IMR-90 (cell line): Measurements from ENCODE around the gene RDH11. TPM values are rescaled to one million over a fixed set of nuclear protein-coding genes. Genes with fewer than 3 reads are reported as not detected.

Experiments
- ATAC-seq: fragments of 200-7000 bp; cut with Tn5 transposase; 2 replicates; pipeline ENCODE4 v1.9.1; 2020; ENCODE audit warnings: low read depth, mild to moderate bottlenecking, moderate library complexity
- BruUV-seq: library from RNA; stranded (reverse); fragments of 400-500 nt; replicated peaks from 2 replicates; lab custom pipeline; 2021; lab: Mats Ljungman, UMichigan
- CTCF ChIA-PET: fragments of 300-600 bp; formaldehyde crosslinking; extraction: SDS; loops from one replicate; lab custom pipeline; 2021; ENCODE audit warnings: antibody characterized with exemption; lab: Yijun Ruan, JAX
- POLR2A ChIA-PET: fragments of 300-600 bp; sonication (Branson Sonifier 250); formaldehyde crosslinking; loops from one replicate; lab custom pipeline; 2022; ENCODE audit warnings: antibody characterized with exemption; ENCODE audit not compliant: unreplicated experiment; lab: Charles Lee
- DNase-seq: peaks from one replicate; pipeline ENCODE4 v3.0.0; 2013
- H2AFZ ChIP-seq: replicated peaks from 2 replicates; pipeline ENCODE3; 2013; ENCODE audit warnings: low read length, mild to moderate bottlenecking; ENCODE audit not compliant: poor library complexity
- H2AK5ac ChIP-seq: 2 replicates; pipeline ENCODE4 v1.6.1; 2013; ENCODE audit warnings: low read depth, low read length, inconsistent platforms
- H2AK9ac ChIP-seq: replicated peaks from 2 replicates; pipeline ENCODE3; 2013; ENCODE audit warnings: mild to moderate bottlenecking, low read depth, low read length, moderate library complexity; ENCODE audit not compliant: poor library complexity
- H2BK120ac ChIP-seq: 2 replicates; pipeline ENCODE4 v1.6.1; 2013; ENCODE audit warnings: low read depth, low read length, inconsistent platforms
- H2BK15ac ChIP-seq: 3 replicates; pipeline ENCODE4 v1.6.1; 2013; ENCODE audit warnings: low read depth, low read length, inconsistent platforms
- H2BK20ac ChIP-seq: 2 replicates; pipeline ENCODE4 v1.6.1; 2013; ENCODE audit warnings: low read depth, mild to moderate bottlenecking, inconsistent platforms, low read length, moderate library complexity
- H2BK5ac ChIP-seq: 2 replicates; pipeline ENCODE4 v1.6.1; 2013; ENCODE audit warnings: mild to moderate bottlenecking, low read depth, low read length, inconsistent platforms; ENCODE audit not compliant: poor library complexity, severe bottlenecking
- H3K14ac ChIP-seq: replicated peaks from 2 replicates; pipeline ENCODE4 v1.6.1; 2013; ENCODE audit warnings: low read depth, low read length, inconsistent platforms
- H3K18ac ChIP-seq: 2 replicates; pipeline ENCODE4 v1.6.1; 2013; ENCODE audit warnings: low read depth, low read length, control low read depth
- H3K23ac ChIP-seq: 2 replicates; pipeline ENCODE4 v1.6.1; 2013; ENCODE audit warnings: low read depth, low read length, inconsistent platforms
- H3K27ac ChIP-seq: 2 replicates; pipeline ENCODE4 v1.5.1; 2013; ENCODE audit warnings: mild to moderate bottlenecking, control low read depth, low read length; ENCODE audit not compliant: insufficient read depth
- H3K27me3 ChIP-seq: 2 replicates; pipeline ENCODE4 v1.6.1; 2013; ENCODE audit warnings: low read length; ENCODE audit not compliant: control insufficient read depth, insufficient read depth
- H3K36me3 ChIP-seq: 2 replicates; pipeline ENCODE4 v1.6.1; 2013; ENCODE audit warnings: low read length, mixed read lengths; ENCODE audit not compliant: control insufficient read depth, insufficient read depth
- H3K4ac ChIP-seq: 2 replicates; pipeline ENCODE4 v1.6.1; 2013; ENCODE audit warnings: low read depth, low read length, inconsistent platforms
- H3K4me1 ChIP-seq: 2 replicates; pipeline ENCODE4 v1.6.1; 2013; ENCODE audit warnings: low read length, mixed read lengths; ENCODE audit not compliant: control insufficient read depth, insufficient read depth
- H3K4me2 ChIP-seq: 2 replicates; pipeline ENCODE4 v1.6.1; 2013; ENCODE audit warnings: low read depth, mild to moderate bottlenecking, control low read depth, low read length, moderate library complexity
- H3K4me3 ChIP-seq: 2 replicates; pipeline ENCODE4 v1.5.1; 2013; ENCODE audit warnings: low read depth, mild to moderate bottlenecking, control low read depth, low read length, moderate library complexity; ENCODE audit not compliant: insufficient read depth
- H3K56ac ChIP-seq: 2 replicates; pipeline ENCODE4 v1.6.1; 2013; ENCODE audit warnings: low read length, inconsistent platforms; ENCODE audit not compliant: insufficient read depth; ENCODE audit errors: extremely low read depth
- H3K79me1 ChIP-seq, 2 experiments: 2 replicates each; pipeline ENCODE4 v1.6.1; 2013; ENCODE audit warnings: low read length in 2 of 2, inconsistent platforms in 1 of 2, low read depth in 1 of 2
- H3K9ac ChIP-seq: 2 replicates; pipeline ENCODE4 v1.6.1; 2013; ENCODE audit warnings: low read depth, low read length, control low read depth
- H3K9me1 ChIP-seq: 2 replicates; pipeline ENCODE4 v1.6.1; 2013; ENCODE audit warnings: low read length, inconsistent platforms; ENCODE audit not compliant: insufficient read depth
- H3K9me3 ChIP-seq: 2 replicates; pipeline ENCODE4 v1.6.1; 2013; ENCODE audit warnings: low read length; ENCODE audit not compliant: control insufficient read depth, insufficient read depth
- H4K20me1 ChIP-seq: 2 replicates; pipeline ENCODE4 v1.6.1; 2013; ENCODE audit warnings: low read length, inconsistent platforms; ENCODE audit not compliant: insufficient read depth
- H4K5ac ChIP-seq: 2 replicates; pipeline ENCODE4 v1.6.1; 2013; ENCODE audit warnings: mild to moderate bottlenecking, low read depth, low read length, control low read depth
- H4K8ac ChIP-seq, 2 experiments: 2 replicates each; pipeline ENCODE4 v1.6.1; 2013; ENCODE audit warnings: low read depth in 2 of 2, low read length in 2 of 2, control low read depth in 1 of 2, inconsistent platforms in 1 of 2
- H4K91ac ChIP-seq: 2 replicates; pipeline ENCODE4 v1.6.1; 2013; ENCODE audit warnings: low read depth, low read length, inconsistent platforms; ENCODE audit not compliant: insufficient read depth
- BHLHE40 ChIP-seq: fragments of 150-350 bp; IDR thresholded peaks from 2 replicates; pipeline ENCODE4 v1.6.1; 2016; ENCODE audit warnings: mild to moderate bottlenecking, low read depth, low read length
- CHD1 ChIP-seq: IDR thresholded peaks from 2 replicates; pipeline ENCODE4 v1.6.1; 2012; ENCODE audit warnings: low read depth, low read length, improper control_type of control experiment
- ELK1 ChIP-seq: fragments of 150-350 bp; IDR thresholded peaks from 2 replicates; pipeline ENCODE4 v1.6.1; 2016; ENCODE audit warnings: low read depth, mild to moderate bottlenecking, low read length, moderate library complexity, borderline replicate concordance
- MXI1 ChIP-seq: IDR thresholded peaks from 2 replicates; pipeline ENCODE4 v1.6.1; 2012; ENCODE audit warnings: low read depth, mild to moderate bottlenecking, low read length, moderate library complexity, borderline replicate concordance
- NFE2L2 ChIP-seq: fragments of 150-350 bp; IDR thresholded peaks from 2 replicates; pipeline ENCODE4 v1.6.1; 2016; ENCODE audit warnings: low read depth, mild to moderate bottlenecking, low read length
- POLR2A ChIP-seq: IDR thresholded peaks from 2 replicates; pipeline ENCODE4 v1.6.1; 2012; ENCODE audit warnings: mild to moderate bottlenecking, low read depth, low read length
- RAD21 ChIP-seq: IDR thresholded peaks from 2 replicates; pipeline ENCODE4 v1.6.1; 2012; ENCODE audit warnings: low read length, improper control_type of control experiment
- RCOR1 ChIP-seq: IDR thresholded peaks from 2 replicates; pipeline ENCODE4 v1.6.1; 2012; ENCODE audit warnings: mild to moderate bottlenecking, low read length, improper control_type of control experiment; ENCODE audit not compliant: insufficient replicate concordance
- SMC3 ChIP-seq: fragments of 150-350 bp; IDR thresholded peaks from 2 replicates; pipeline ENCODE4 v1.6.1; 2016; ENCODE audit warnings: low read depth, mild to moderate bottlenecking, antibody characterized with exemption, low read length, moderate library complexity
- USF2 ChIP-seq: fragments of 150-350 bp; IDR thresholded peaks from 2 replicates; pipeline ENCODE4 v1.6.1; 2017; ENCODE audit warnings: mild to moderate bottlenecking, antibody characterized with exemption, low read length, low read depth
- WGBS, 2 experiments: methylation state at CpG; one replicate each; pipeline versions ENCODE4 v1.1.5 to v1.1.7; 2013; ENCODE audit warnings: missing lambda C conversion rate in 2 of 2; ENCODE audit not compliant: insufficient read length in 1 of 2; ENCODE audit errors: extremely low coverage in 2 of 2; 5-methylcytosine and 5-hydroxymethylcytosine counted together
- dilution Hi-C: fragments of 300-500 bp; cut with HindIII; formaldehyde crosslinking; loops from one replicate; pipeline ENCODE4 v1.14.3; 2018; ENCODE audit warnings: low sequenced_read_pairs; ENCODE audit not compliant: unreplicated experiment
- in situ Hi-C: fragments of 300-500 bp; cut with MboI; formaldehyde crosslinking; loops from 3 replicates; pipeline ENCODE4 v1.14.3; 2019; ENCODE audit warnings: low sequenced_read_pairs, inconsistent platforms, mixed read lengths
- intact Hi-C: fragments of 100-400 bp; cut with micrococcal nuclease; formaldehyde crosslinking; loops from 2 replicates; pipeline ENCODE4 v1.10.0; 2022
- polyA plus RNA-seq, 3 experiments: library from polyadenylated mRNA; depleted of rRNA; stranded (reverse); fragments of >200 nt; gene quantifications; 2 replicates each; pipeline ENCODE4 v1.2.3, GENCODE V29; 2012; ENCODE audit warnings: low replicate concordance in 1 of 3
- total RNA-seq: library from RNA; depleted of rRNA; stranded (reverse); fragments of >200 nt; gene quantifications from 2 replicates; pipeline ENCODE4 v1.2.3, GENCODE V29; 2012

The RDH11 gene
- total and polyA plus RNA-seq, 2 of the 4 experiments (the other 2 are of a cell fraction) = 77.3 to 149 TPM

GRCh38 chr14:67643713-67644112, 51.9 kb downstream of the RDH11 start:
- H2BK15ac ChIP-seq = no peak overlapping the region
- H3K4me1 ChIP-seq = no peaks in the 10 kb centered on the region
- H3K27me3 ChIP-seq = no peaks in the 10 kb centered on the region
- POLR2A ChIA-PET = no interaction called here
- ATAC-seq (no peak), DNase-seq (no peak)
- no peak for TF ChIP-seq SMC3
- TF ChIP-seq RCOR1 = no peak
- no peak for TF ChIP-seq USF2
- TF ChIP-seq CHD1 = no peak
- no peak for TF ChIP-seq ELK1
- TF ChIP-seq NFE2L2 = no peak
- TF ChIP-seq RAD21 = no peak
- no peak for TF ChIP-seq POLR2A
- no peak for TF ChIP-seq MXI1
- no peak for TF ChIP-seq BHLHE40
- H4K5ac ChIP-seq = no peak overlapping the region
- H3K18ac ChIP-seq = no peak overlapping the region
- no peak overlapping the region for H2AK9ac ChIP-seq
- BruUV-seq = no TSS peak
- intact Hi-C loops (no loop called here), in situ Hi-C loops (no loop called here), dilution Hi-C loops (no loop called here)
- no peak overlapping the region for H2BK120ac ChIP-seq
- no peaks in the 10 kb centered on the region for H4K20me1 ChIP-seq
- no peak overlapping the region for H2BK20ac ChIP-seq
- no peak overlapping the region for H2BK5ac ChIP-seq
- H2AK5ac ChIP-seq = no peak overlapping the region
- no peak overlapping the region for H4K8ac ChIP-seq
- no peak overlapping the region for H3K27ac ChIP-seq
- no peak overlapping the region for H3K9ac ChIP-seq
- peaks cover 3% of the 10 kb centered on the region; the same call in 1 of the 2 replicates for H3K9me1 ChIP-seq
- H3K4ac ChIP-seq = no peak overlapping the region
- H3K36me3 ChIP-seq = peaks cover 8% of the 10 kb centered on the region
- no peak overlapping the region for H2AFZ ChIP-seq
- H3K4me3 ChIP-seq = no peak overlapping the region
- H3K23ac ChIP-seq = no peak overlapping the region
- H3K4me2 ChIP-seq = no peak overlapping the region
- WGBS, 2 experiments = no CpG with 5 or more reads among the region's 1 CpG
- CTCF ChIA-PET = interaction anchor here (0.6 to 0.9 kb wide), 2 partner anchors 23 to 61 kb away, joined by 3 to 4 read pairs; no protein-coding TSS in a partner anchor
- H3K79me1 ChIP-seq = no peaks in the 10 kb centered on the region
- no peaks in the 10 kb centered on the region for H3K9me3 ChIP-seq
- no peak overlapping the region for H4K91ac ChIP-seq
- H3K14ac ChIP-seq = no peak overlapping the region
- no peak overlapping the region for H3K56ac ChIP-seq
